ENCODE measurements around the gene FRMPD4.

The FRMPD4 gene

DNA sequence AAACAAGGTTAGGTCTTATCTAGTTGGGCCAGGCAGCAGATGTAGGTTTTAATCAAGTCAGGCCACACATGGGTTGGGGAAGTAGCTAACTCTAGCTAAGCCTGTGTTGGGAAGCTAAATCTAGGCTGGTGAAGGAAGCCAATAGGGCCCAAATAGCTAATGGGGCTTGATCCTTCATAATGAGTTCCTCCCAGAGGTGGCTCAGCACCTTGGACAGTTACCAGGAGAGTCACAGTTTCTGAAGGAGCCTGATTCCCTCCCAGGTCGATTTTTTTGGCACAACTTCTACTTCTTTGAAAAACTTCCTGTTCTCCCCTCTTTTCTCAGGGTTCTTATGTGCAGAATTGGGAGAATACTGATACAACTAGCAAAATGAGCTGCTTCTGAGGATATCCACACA lies 410.5 kb downstream of the FRMPD4 start:
- TF ChIP-seq, protein P1, sequence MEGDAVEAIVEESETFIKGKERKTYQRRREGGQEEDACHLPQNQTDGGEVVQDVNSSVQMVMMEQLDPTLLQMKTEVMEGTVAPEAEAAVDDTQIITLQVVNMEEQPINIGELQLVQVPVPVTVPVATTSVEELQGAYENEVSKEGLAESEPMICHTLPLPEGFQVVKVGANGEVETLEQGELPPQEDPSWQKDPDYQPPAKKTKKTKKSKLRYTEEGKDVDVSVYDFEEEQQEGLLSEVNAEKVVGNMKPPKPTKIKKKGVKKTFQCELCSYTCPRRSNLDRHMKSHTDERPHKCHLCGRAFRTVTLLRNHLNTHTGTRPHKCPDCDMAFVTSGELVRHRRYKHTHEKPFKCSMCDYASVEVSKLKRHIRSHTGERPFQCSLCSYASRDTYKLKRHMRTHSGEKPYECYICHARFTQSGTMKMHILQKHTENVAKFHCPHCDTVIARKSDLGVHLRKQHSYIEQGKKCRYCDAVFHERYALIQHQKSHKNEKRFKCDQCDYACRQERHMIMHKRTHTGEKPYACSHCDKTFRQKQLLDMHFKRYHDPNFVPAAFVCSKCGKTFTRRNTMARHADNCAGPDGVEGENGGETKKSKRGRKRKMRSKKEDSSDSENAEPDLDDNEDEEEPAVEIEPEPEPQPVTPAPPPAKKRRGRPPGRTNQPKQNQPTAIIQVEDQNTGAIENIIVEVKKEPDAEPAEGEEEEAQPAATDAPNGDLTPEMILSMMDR (IDR thresholded peaks at IDR 0.05; ENCODE audit: unreplicated experiment in 3 of 3) = no peak
- H3K4me3 Mint-ChIP-seq = no peak overlapping the region
- no peaks in the 10 kb centered on the region for H3K27me3 Mint-ChIP-seq (ENCODE audit: low read depth)
- no peaks in the 10 kb centered on the region for H3K4me1 Mint-ChIP-seq
- H3K27ac Mint-ChIP-seq = no peak overlapping the region
- no peaks in the 10 kb centered on the region for H3K36me3 Mint-ChIP-seq (ENCODE audit: low read depth)
- H3K9me3 Mint-ChIP-seq = peaks cover 3% of the 10 kb centered on the region

DNA sequence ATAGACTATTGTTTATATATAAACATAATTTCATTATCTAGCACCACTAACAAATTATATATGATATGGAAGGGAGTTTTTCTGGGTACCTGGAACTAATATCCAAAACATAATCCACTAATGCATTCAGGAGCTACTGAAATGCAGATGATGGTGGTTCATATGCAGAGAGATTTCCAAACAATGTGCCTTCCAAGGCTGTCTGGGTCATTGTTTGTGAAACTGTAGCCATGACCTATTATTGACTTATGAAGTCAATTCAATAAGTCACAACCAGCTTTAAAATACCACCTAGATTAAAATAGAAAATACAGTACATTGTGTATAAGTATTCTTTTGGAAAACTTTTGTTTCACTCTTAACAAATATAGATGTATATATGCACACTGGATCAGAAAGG lies 415.9 kb downstream of the FRMPD4 start:
- TF ChIP-seq, protein P1 (IDR thresholded peaks at IDR 0.05; ENCODE audit: unreplicated experiment in 3 of 3) = no peak
- Mint-ChIP-seq H3K27me3 (ENCODE audit: low read depth) (no peaks in the 10 kb centered on the region), H3K4me1 (no peaks in the 10 kb centered on the region), H3K36me3 (ENCODE audit: low read depth) (no peaks in the 10 kb centered on the region), H3K27ac (no peak overlapping the region), H3K9me3 (no peaks in the 10 kb centered on the region), H3K4me3 (no peak overlapping the region)

DNA sequence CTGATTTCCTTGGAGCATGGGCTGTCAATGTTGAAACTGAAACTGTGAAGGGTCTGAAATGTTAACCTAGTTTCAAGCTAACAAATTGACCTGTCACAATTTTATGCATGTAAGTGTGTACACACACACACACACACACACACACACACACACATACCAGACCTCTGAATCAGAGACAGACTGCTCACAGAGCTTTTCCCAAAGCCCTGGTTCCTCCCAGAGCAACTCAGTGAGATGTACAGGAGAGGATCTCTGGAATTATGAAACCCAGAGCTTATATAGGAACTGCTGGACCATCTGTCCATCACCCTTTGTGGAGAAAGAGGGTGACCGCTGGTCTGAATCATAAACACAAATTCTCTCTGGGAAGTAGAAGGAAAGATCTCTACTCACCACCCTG lies 424.8 kb downstream of the FRMPD4 start:
- H3K4me1 Mint-ChIP-seq = no peaks in the 10 kb centered on the region
- no peak overlapping the region for H3K4me3 Mint-ChIP-seq
- peaks cover 5% of the 10 kb centered on the region for H3K9me3 Mint-ChIP-seq
- H3K27me3 Mint-ChIP-seq (ENCODE audit: low read depth) = no peaks in the 10 kb centered on the region
- no peaks in the 10 kb centered on the region for H3K36me3 Mint-ChIP-seq (ENCODE audit: low read depth)
- TF ChIP-seq, protein P1 (IDR thresholded peaks at IDR 0.05; ENCODE audit: unreplicated experiment in 3 of 3) = no peak
- H3K27ac Mint-ChIP-seq = no peak overlapping the region

DNA sequence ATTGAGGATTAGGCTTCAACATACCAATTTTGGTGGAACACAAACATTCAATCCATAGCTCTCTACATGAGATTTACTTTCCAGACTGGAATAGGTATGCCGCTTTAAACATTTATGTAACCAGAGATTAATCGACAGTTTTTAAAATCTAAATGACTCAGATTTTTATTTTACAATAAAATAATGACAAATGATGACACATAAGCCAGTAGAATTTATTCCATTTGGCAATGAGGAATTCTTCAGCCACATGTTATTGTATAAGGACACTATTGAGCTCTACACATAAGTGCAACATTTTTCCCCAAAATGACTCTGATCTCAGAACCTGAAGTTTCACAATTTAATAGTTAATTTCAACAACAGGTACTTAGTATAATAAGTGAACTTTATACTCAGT lies 425.9 kb downstream of the FRMPD4 start:
- no peaks in the 10 kb centered on the region for H3K36me3 Mint-ChIP-seq (ENCODE audit: low read depth)
- no peak overlapping the region for H3K27ac Mint-ChIP-seq
- H3K27me3 Mint-ChIP-seq (ENCODE audit: low read depth) = no peaks in the 10 kb centered on the region
- peaks cover 5% of the 10 kb centered on the region for H3K9me3 Mint-ChIP-seq
- TF ChIP-seq, protein P1 (IDR thresholded peaks at IDR 0.05; ENCODE audit: unreplicated experiment in 3 of 3) = no peak
- no peak overlapping the region for H3K4me3 Mint-ChIP-seq
- no peaks in the 10 kb centered on the region for H3K4me1 Mint-ChIP-seq

DNA sequence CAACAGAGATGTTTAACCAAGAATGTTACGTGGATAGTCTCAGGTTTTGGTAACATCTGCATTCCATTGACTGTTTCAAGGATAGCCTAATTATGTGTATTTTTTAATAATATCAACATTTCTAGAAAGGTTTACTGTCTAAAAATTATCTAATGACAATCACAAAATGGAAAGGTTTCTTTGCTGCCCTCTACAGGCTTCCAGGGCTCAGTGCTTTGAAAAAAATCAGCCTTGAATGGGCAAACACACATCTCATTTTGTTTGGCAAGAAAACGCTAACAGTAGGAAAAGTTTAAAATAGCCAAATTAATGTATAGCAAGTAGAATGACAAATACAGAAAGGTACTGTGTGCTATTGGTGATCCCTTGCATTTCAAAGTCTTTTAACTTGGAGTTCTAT lies 429.6 kb downstream of the FRMPD4 start:
- TF ChIP-seq, protein P1 (IDR thresholded peaks at IDR 0.05; ENCODE audit: unreplicated experiment in 3 of 3) = peak; percentile 25 to 64 (median 61)
- H3K36me3 Mint-ChIP-seq (ENCODE audit: low read depth) = no peaks in the 10 kb centered on the region
- no peak overlapping the region for H3K27ac Mint-ChIP-seq
- H3K4me1 Mint-ChIP-seq = no peaks in the 10 kb centered on the region
- no peak overlapping the region for H3K4me3 Mint-ChIP-seq
- H3K27me3 Mint-ChIP-seq (ENCODE audit: low read depth) = no peaks in the 10 kb centered on the region
- H3K9me3 Mint-ChIP-seq = no peaks in the 10 kb centered on the region

DNA sequence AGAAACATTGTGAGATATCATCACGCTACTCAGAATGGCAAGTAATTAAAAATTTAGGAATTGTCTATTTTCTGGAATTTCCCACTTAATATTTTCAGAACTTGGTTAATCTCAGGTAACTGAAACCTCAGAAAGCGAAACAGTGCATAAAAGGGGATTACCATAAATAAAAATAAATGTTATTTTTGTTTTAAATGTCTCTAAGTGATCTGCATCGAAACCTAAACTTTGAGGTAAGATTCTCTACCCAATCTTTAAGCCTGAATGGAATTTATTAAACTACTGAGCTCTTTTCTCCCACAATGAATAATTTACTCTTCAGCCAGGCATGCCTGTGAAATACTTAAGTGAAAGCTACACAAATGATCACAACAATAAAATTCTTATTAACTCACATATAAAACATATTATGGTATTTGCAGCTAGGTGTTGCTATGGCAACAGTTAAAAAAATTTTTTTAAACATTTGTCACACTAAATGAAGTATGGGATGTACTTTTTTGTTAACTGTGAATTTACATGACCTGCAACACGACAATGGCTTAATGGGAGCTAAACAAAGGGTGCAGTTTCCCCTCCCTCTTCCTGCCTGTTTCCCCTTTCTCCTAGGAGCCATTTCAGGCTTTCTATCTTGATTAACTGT lies 432.7 kb downstream of the FRMPD4 start:
- H3K27ac Mint-ChIP-seq = no peak overlapping the region
- peaks cover 5% of the 10 kb centered on the region for H3K9me3 Mint-ChIP-seq
- no peaks in the 10 kb centered on the region for H3K4me1 Mint-ChIP-seq
- H3K36me3 Mint-ChIP-seq (ENCODE audit: low read depth) = no peaks in the 10 kb centered on the region
- TF ChIP-seq, protein P1 (IDR thresholded peaks at IDR 0.05; ENCODE audit: unreplicated experiment in 3 of 3) = no peak
- no peak overlapping the region for H3K4me3 Mint-ChIP-seq
- H3K27me3 Mint-ChIP-seq (ENCODE audit: low read depth) = no peaks in the 10 kb centered on the region
